GM21367 (cell line): ENCODE data around the gene CNPY3.

Source experiments
- ATAC-seq: cut with Tn5 transposase; IDR thresholded peaks from one replicate; pipeline ENCODE4 v1.9.1; 2021; ENCODE audit not compliant: unreplicated experiment

Gene CNPY3

DNA sequence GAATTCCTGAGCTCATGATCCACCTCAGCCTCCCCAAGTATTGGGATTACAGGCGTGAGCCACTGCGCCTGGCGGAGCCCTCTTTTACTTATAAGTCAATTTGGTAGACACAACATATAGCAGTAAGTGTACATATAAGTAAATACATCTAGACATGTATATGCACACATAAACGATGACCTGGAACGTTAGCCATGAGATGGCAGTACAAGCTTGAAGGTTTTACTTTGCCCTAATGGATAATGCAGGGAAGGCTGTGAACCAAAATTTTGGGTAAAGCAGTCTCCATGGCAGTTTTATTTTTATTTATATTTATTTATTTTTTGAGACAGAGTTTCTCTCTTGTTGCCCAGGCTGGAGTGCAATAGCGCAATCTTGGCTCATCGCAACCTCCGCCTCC is 28.8 kb downstream of the CNPY3 start:
- ATAC-seq: no peak

DNA sequence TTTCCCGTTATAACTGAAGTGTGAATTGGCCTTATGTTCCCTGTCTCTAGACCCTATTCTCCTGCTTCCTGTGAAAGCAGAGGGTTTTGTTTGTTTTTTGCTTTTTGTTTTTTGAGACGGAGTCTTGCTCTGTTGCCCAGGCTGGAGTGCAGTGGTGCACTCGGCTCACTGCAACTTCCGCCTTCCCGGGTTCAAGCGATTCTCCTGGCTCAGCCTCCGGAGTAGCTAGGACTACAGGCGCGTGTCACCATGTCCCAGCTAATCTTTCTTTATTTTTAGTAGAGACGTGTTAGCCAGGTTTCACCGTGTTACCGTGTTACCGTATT is 30.6 kb downstream of the CNPY3 start:
- ATAC-seq: no peak

DNA sequence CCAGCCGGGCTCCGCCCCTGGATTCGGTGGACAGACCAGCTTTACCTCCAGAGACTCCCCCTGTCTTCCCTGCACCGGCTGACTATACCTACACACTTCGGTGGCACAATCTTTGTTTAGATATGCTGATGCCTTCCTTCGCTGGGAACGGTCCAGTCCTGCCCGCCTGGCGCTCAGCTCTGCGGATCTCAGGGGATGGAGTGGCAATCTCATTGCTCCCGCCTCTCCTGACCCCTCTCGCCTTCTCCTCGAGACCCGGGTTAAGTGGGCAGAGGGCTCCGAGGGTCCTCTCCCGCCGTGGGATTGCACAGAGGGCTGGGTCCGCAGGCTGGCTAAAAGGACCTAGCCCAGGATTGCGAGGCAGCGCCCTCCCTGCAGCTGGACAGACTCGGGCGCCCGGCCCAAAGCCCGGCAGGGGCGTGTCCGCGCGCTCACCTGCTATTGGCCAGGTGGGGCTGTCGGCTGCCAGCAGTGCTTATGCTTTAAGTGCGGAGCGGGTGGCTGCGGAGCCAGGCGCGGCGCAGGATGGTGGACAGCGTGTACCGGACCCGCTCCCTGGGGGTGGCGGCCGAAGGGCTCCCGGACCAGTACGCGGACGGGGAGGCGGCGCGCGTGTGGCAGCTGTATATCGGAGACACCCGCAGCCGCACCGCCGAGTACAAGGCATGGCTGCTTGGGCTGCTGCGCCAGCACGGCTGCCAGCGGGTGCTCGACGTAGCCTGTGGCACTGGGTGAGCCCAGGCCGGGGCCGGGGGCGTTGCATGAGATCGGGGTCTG is 31.2 kb downstream of the CNPY3 start, which contains the start of gene GNMT:
GNMT (plus strand) TSS at position 512 of the 777 bp plus-strand sequence; CDS start at position 526, 14 bp downstream.
- no peak for ATAC-seq

DNA sequence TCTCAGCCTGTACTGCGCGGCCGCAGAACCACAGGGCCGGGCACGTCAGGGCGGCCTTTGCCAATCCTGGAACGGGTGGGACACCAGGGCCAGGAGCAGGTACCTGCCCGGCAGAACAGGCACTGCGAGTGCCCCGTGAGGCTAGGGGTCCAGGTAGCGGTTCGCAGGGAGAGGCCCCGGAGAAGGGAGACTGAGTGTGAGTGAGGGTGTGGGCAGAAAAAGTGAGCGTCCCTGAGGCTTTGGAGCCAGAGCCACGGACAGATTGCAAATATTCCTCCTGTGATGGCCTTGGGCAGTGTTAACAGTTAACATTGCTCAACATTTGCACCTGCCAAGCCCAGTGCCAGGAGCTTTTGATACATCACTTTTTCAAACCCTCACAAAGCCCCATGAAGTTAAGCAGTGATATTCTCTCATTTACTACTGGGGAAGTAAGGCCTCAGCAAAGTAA is 31.8 kb downstream of the CNPY3 start:
- ATAC-seq: no peak

DNA sequence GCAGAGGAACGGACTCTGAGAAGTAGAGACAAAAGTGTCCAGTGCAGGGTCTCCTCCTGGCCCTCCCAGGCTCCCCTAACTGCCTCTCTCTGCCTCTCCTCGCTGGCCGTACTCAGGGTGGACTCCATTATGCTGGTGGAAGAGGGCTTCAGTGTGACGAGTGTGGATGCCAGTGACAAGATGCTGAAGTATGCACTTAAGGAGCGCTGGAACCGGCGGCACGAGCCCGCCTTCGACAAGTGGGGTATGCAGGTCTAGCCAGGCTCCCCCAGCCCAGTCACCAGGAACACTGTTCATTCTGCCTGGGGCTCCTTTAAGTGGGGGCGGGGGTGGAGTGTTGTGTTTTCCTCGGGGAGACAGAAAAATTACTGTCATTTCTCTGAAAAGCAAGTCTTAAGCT is 32.8 kb downstream of the CNPY3 start:
- ATAC-seq: no peak

DNA sequence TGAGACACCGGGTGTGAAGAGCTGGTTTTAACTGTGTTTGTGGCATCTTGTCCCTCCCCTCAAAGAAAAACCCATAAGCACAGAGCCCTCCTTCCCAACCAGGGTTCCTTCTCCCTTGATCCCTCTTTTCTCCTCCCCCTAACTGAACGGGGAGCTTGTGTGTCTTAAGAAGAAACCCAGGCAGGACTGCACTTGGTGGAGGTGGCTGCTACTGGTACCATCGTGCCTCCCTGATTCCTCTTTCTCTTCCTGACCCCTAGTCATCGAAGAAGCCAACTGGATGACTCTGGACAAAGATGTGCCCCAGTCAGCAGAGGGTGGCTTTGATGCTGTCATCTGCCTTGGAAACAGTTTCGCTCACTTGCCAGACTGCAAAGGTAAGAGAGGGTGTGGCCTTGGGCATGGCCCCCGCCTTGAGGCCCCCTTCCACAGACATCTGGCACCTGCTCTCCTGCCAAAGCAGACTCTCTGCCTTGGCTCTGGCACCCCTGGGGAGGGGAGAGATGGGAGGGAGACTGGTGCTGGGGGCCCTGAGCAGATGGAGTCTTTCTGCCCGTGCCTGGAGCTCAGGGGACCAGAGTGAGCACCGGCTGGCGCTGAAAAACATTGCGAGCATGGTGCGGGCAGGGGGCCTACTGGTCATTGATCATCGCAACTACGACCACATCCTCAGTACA is 33.4 kb downstream of the CNPY3 start:
- no peak for ATAC-seq

DNA sequence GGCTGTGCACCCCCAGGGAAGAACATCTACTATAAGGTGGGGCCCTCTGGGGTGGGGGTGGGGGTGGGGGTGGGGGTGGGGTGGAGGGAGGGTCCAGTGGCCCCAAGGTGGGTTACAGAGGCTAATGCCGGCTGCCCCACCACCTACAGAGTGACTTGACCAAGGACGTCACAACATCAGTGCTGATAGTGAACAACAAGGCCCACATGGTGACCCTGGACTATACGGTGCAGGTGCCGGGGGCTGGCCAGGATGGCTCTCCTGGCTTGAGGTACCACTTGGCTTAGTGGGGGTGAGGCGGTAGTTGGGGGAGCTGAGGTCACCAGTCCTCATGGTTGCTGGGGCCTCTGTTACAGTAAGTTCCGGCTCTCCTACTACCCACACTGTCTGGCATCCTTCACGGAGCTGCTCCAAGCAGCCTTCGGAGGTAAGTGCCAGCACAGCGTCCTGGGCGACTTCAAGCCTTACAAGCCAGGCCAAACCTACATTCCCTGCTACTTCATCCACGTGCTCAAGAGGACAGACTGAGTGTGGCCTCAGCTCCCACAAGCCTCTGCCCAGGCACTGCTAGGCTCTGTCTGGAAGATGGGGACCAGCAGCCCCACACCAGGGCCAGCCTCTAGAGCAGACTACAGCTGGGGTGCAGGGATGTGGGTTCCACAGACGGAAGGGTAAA is 34.0 kb downstream of the CNPY3 start:
- no peak for ATAC-seq

DNA sequence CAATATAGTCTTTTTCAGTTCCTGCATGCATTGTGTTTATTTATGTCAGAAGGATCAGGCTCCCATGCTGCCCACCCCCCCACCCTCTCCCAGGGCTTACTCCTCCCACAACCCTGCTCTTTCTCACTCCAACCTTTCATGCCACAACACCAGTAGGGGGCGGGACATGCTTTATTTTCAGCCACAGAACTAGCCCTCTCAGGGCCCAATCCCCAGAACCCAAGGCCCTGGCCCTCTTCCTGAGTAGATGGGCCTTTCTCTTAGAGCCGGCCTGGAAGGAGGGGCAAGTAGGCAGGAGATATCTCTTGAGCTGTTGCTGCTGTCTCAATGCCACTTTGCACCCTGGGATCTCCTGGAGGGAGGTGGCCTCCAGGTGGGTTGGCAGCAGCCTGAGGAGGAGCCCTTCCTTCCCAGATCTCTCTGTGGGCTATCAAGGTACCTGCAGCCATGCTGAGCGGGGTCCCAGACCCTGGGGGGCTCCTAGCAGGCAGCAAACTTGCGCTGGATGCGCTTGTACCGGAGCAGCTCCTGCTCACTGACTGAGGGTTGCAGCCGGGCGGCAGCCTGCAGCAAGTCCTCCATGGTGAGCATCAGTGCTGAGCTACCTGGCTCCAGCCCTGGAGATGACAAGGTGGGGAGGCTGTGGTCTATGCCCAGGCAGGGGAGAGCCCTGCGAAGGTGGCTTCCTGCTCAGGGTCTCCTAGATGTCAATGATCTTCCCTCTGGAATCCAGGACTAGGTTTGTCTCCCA is 34.8 kb downstream of the CNPY3 start:
- ATAC-seq: no peak

DNA sequence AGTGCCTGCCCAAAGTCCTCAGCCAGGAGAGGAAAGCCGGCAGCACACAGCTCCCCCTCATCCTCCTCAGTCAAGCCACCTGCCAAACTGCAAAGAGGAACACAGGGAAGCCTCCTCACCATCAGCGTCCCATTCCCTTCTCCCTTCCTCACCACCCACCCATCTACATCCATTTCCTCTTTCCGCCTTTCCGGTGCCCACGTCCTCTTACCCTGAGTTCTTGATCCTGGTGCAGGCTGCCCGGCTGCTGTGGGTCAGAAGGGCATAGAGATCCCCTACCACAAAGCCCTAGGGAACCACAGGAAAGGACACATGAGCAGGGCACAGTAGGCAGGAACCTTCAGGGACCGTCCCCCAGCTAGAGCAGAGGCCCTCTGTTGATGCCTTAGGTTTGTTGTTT is 37.3 kb downstream of the CNPY3 start:
- no peak for ATAC-seq

DNA sequence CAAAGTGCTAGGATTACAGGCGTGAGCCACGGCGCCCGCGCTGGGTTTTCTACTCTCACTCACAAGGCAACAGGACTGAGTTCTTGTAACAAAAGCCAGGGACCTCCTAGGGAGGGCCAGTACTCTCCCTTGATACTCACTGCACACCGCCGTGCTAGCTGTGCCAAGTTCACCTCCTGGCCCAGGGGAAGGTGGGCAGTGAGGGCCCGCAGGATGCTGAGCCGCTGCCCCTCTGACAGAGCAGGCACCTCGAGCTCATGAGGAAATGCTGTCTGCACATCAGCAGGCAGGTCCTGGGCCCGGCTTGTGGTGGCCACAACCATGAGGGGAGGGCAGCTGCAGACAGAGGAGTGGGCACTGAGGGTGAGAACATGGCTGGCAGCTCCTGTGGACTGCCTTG is 37.9 kb downstream of the CNPY3 start:
- ATAC-seq: no peak

DNA sequence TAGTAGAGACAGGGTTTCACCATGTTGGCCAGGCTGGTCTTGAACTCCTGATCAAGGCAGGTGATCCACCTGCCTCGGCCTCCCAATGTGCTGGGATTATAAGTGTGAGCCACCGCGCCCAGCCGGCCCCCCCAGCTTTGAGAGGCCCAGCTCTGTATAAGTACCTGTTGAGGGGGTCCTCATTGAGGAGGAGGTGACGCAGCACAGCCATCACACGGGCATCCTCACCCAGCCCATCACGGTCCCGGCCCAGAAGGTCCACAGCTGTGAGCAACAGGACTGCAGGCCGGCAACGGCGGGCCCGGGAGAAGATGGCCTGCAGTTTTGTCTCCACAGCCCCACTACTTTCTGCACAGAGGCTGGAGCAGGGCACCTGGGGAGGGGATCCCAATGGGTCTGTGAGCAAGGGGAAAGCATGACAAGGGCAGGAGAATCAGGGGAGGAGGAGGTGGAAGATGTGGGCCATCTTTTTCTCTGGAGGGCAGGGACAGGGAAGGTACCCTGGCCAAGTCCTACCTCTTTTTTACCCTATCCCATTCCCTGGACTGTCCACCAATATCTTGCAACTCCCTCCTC is 38.9 kb downstream of the CNPY3 start:
- ATAC-seq: no peak

DNA sequence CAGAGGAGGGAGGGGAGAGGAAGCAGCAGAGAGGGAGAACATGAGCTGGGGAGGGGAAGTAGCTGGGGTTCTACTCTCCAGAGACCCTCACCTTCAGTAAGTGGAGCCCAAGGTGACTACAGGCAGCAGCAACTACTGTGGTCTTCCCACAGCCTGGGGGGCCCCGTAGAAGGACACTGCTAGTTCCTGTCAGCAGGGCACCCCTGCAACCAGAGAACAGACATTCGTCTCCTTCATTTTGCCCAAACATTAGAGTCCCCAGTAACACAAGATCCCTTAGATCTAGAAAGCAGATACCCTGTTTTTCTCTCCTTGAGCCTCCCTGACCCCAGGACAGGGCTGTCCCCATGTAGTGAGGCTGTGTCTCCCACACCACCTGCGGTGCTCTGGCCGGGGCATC is 39.5 kb downstream of the CNPY3 start:
- ATAC-seq: no peak

DNA sequence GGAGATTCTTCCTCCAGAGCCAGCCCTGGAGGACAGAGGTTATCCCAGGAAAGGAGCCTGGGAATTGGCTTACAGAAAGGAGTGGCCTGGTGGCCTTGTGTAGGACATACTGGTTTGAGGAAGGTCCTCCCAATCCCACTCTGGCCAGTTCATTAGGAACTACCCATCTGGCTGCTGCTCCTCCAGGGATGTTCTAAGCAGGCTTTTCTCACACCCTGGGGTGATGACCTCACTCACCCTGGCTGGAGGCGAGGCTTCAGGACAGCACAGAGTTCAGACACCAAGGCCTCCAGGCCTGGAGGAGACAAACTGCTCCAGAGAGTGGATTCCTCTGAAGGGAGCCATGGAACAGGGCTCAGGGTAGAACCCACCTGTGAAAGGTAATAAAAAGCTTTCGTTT is 40.2 kb downstream of the CNPY3 start:
- no peak for ATAC-seq

DNA sequence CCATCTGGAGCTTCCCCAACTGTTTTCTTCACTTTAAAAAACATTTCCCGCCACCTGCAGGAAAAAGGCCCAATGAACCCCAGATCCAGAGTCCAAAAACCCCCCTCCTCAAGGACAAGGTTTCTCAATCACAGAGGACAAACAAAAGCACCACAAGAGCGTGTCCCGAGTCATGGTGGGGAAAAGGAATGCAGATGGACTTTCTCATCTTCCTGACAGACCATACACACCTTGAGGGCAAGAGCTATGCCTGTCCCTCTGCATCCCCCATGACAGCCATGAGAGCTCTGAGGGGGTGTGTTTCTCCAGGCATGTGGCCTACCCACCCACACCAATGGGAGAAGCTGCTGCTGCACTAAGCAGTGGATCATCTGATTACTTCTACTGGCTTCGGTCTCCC is 40.7 kb downstream of the CNPY3 start:
- no peak for ATAC-seq

DNA sequence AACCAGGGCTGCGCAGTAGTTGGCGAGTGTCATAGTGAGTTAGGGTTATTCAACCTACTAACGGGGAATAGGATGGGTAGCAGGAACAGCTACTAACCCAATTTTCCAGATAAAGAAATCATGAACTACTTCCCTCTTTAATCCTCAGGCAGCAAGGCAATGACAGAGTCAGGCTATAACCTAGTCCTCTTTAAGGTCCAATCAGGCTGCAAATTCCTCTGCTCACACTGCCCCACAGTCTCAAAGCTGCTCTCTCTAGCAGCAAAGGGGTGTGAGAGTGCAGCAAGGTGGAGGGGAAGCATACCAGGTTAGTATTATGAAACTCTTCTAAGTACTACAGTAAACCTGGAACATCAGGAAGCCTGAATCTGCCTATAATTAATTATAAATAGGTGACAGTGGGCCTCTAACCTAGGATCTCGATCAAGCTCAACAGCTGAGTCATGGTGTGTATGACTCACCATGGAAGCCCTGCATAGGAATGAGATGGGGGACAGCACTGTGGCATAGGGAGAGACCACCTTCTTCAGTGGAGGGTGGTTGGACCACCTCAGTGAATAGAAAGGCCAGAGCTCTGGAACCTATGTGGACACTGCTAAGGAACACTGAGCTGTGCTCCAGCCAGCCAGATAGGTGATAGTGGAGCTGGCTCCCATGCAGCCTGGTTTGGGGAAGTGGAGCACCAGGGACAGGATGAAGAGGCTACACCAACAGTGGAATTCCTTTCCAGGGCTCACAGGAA is 41.8 kb downstream of the CNPY3 start:
- no peak for ATAC-seq

DNA sequence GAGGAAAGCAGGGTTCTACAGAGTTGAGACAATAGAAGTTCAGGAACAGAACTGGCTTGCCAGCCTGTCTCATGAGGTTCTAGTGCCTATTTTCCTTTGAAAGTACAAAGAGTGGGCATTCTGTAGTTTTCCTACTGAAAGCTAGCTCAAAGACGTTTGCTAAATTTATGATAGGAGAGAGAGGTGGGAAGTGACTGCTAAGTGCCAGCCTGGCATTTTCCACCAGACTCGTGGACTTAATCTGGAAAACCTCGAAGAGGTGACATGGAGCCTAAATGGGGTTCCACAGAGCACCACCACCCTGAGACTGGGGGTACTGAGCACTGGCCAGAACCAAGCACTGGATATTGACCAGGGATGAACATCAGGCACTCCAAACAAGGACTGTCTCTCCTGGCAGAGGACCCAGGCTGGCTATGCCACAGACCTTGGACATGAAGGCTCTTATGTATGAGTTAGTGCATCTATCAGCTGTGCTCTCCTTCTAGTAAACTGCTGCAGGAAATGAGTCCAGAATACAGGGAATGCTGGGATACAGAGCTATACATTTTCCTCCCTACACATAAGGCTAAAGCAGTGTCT is 42.6 kb downstream of the CNPY3 start:
- ATAC-seq: no peak

DNA sequence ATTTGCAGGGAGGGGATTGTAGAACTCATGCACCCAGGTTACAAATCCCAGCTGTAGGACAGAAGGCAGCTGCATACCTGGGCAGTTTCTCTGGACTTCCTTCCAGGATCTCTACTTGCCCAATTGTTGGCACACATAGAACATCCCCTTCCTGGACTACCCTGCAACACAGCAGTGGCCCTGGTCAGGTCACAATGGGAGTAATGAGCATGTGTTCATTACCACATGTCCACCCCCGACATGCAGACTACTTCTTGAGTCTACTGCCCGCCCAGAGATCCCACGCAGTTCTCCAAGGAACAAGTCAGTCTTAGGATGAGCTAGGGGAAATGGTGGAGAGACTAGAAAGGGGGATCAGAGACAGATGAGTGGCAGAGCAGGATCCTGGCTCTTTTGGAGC is 44.6 kb downstream of the CNPY3 start:
- ATAC-seq: no peak

DNA sequence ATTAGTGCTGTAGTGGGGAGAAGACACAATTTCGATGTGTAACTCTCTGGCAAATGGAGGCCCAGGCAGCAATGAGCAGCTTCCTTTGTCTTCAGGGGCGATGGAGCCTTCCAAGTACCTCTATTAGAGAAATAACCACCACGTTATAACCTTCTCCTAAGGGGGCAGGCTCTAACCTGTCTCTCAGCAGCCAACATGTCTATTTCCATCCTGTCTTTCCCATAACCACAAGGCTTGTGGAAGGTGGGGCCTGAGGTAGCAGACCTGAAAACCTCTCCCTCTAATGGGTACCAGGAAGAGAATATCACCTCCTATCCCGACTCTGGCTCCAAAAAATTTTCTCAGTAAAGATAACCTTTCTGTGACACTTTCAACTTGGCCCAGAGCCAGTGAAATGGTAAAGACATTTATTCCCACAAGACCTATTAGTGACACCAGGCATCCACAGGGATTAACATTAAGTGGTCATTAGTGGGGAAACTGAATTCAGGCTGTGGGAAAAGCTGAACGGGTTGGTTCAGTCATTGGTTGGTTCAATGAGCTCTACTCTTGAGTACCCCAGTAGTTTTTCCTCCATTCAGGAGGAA is 45.7 kb downstream of the CNPY3 start:
- no peak for ATAC-seq

DNA sequence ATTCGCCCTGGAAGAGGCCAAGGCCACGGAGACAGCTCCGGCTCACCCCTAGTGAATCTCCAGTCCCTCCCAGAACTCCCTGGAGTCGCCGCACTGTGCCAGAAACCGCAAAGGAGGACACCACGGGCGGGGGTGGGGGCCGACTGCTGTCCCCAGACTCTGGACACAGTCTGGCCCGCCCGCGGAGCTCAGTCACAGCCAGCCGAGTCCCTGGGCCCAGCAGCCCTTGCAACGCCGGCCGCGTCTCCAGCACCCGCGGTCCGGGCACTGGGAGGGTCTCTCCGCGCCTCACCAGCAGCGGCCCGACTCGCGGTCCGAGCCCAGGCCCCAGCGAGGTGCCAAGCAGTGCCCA is 49.2 kb downstream of the CNPY3 start:
- no peak for ATAC-seq
